Activated naive CD8-positive, alpha-beta T cell treated with anti-CD3 and anti-CD28 coated beads, Interleukin-2, amount 10 ng/mL, durations not matched to agents 7 days and 5 days (primary cell): ENCODE results near the gene POTEF. TPM values are rescaled to one million over a fixed set of nuclear protein-coding genes. Genes with fewer than 3 reads are reported as not detected.
A peak's percentile ranks its signal among the peaks of the same experiment; 100 is the strongest.
"Not testable (repeated sequence)": the region's sequence is repeated elsewhere in the genome, so short reads cannot be mapped to it uniquely, and the experiment has no call there.

ENCODE experiments used
- ATAC-seq: fragments of 150-1000 bp; cut with Tn5 transposase; one replicate; pipeline ENCODE4 v1.10.0; 2021; ENCODE audit warnings: low read depth, moderate library complexity
- POLR2A ChIA-PET: fragments of 350-600 bp; sonication (Branson Sonifier 250); formaldehyde crosslinking; loops from one replicate; lab custom pipeline; 2021; ENCODE audit warnings: antibody characterized with exemption; lab: Charles Lee
- DNase-seq: peaks from one replicate; pipeline ENCODE4 v3.0.0; 2021
- H3K27ac Mint-ChIP-seq: one replicate; pipeline ENCODE4 v1.8.0; 2022; ENCODE audit warnings: mild to moderate bottlenecking, mixed read lengths
- H3K27me3 Mint-ChIP-seq: one replicate; pipeline ENCODE4 v1.8.0; 2022; ENCODE audit warnings: mild to moderate bottlenecking, moderate library complexity, mixed read lengths
- H3K36me3 Mint-ChIP-seq: one replicate; pipeline ENCODE4 v1.8.0; 2021; ENCODE audit warnings: mild to moderate bottlenecking, mixed read lengths
- H3K4me1 Mint-ChIP-seq: one replicate; pipeline ENCODE4 v1.8.0; 2021; ENCODE audit warnings: mixed read lengths
- H3K4me3 Mint-ChIP-seq: one replicate; pipeline ENCODE4 v1.8.0; 2022; ENCODE audit warnings: mild to moderate bottlenecking, moderate library complexity, mixed read lengths
- H3K9me3 Mint-ChIP-seq: one replicate; pipeline ENCODE4 v1.8.0; 2021; ENCODE audit warnings: mixed read lengths
- total RNA-seq, 2 experiments: library from RNA; stranded (reverse); gene quantifications; one replicate each; pipeline ENCODE4 v1.2.3, GENCODE V29; 2021

POTEF gene
- not detected for total RNA-seq

- H3K27me3 Mint-ChIP-seq, H3K36me3 Mint-ChIP-seq, H3K4me1 Mint-ChIP-seq, H3K4me3 Mint-ChIP-seq, DNase-seq, H3K9me3 Mint-ChIP-seq, POLR2A ChIA-PET, ATAC-seq, H3K27ac Mint-ChIP-seq: not testable (repeated sequence)
Observed at GRCh38 chr2:130129120-130129829, at the start of gene POTEF. TSS of gene POTEF (minus strand) at chr2:130129222. CDS start at chr2:130120515, 8,707 bp downstream.

GRCh38 chr2:130174866-130175265 is 45.8 kb upstream of the POTEF start:
- ATAC-seq, DNase-seq, H3K4me1 Mint-ChIP-seq, H3K27ac Mint-ChIP-seq, H3K27me3 Mint-ChIP-seq, H3K9me3 Mint-ChIP-seq, POLR2A ChIA-PET, H3K4me3 Mint-ChIP-seq: not testable (repeated sequence)
- peaks cover 14% of the 10 kb centered on the region for H3K36me3 Mint-ChIP-seq

DNA sequence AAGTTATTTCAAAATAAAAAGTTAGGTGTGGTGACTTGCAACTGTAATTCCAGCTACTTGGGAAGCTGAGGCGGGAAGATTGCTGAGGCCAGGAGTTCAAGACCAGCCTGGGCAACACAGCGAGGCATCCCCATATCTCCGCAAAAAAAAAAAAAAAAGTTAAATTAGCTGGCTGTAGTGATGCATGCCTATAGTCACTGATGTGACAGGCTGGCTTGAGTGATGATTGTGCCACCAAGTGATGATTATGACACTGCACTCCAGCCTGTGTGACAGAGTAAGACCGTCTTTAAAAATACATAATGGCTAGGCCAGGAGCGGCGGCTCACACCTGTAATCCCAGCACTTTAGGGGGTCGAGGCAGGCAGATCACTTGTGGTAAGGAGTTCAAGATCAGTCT is 40.9 kb upstream of the POTEF start:
- peak overlapping the region; percentile 84 for H3K27ac Mint-ChIP-seq
- H3K27me3 Mint-ChIP-seq = no peaks in the 10 kb centered on the region
- peak overlapping the region; percentile 66 for H3K4me3 Mint-ChIP-seq
- no peak for DNase-seq
- H3K36me3 Mint-ChIP-seq = peaks cover 18% of the 10 kb centered on the region
- POLR2A ChIA-PET = interaction anchor here (1.2 to 3.5 kb wide), 2 partner anchors 11 to 12 kb away, joined by 4 to 26 read pairs; partner anchors contain the start of genes MZT2B and SMPD4
- H3K9me3 Mint-ChIP-seq = no peaks in the 10 kb centered on the region
- no peak for ATAC-seq
- peaks cover 17% of the 10 kb centered on the region for H3K4me1 Mint-ChIP-seq

- peak; percentile 99 for ATAC-seq
- peaks cover 20% of the 10 kb centered on the region for H3K36me3 Mint-ChIP-seq
- not testable (repeated sequence) for H3K27me3 Mint-ChIP-seq, DNase-seq, H3K9me3 Mint-ChIP-seq
- POLR2A ChIA-PET = interaction anchor here (0.6 to 3.5 kb wide), 3 partner anchors 11 to 177 kb away, joined by 4 to 26 read pairs (median 4); partner anchors contain the start of genes MZT2B and SMPD4
- H3K4me3 Mint-ChIP-seq = peak overlapping the region; percentile 66
- peak overlapping the region; percentile 84 for H3K27ac Mint-ChIP-seq
- H3K4me1 Mint-ChIP-seq = peaks cover 17% of the 10 kb centered on the region
Observed at GRCh38 chr2:130169163-130169562, 40.1 kb upstream of the POTEF start.

DNA sequence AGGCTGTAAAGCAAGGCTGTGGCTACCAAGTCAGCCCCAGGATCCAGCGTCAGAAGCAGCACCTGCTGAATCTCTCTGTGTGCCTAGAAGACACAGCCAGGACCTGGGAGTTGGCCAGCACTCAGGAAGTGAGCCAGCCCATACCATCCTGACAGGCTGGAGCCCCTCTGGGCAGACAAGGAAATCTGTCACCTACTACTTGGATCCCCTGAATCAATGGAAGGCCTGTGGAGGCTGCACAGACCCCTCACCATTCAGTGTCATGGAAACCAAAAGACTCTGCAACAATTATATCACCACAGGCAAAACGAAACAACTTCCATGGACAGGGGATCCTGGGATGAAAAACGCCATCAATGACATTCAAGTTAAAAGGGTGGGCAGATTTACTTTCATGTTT is 37.6 kb upstream of the POTEF start:
- Mint-ChIP-seq H3K36me3 (peaks cover 20% of the 10 kb centered on the region), H3K4me1 (peaks cover 17% of the 10 kb centered on the region), H3K27ac (peak overlapping the region; percentile 47)
- ATAC-seq, DNase-seq, H3K27me3 Mint-ChIP-seq, H3K4me3 Mint-ChIP-seq, H3K9me3 Mint-ChIP-seq, POLR2A ChIA-PET: not testable (repeated sequence)

DNA sequence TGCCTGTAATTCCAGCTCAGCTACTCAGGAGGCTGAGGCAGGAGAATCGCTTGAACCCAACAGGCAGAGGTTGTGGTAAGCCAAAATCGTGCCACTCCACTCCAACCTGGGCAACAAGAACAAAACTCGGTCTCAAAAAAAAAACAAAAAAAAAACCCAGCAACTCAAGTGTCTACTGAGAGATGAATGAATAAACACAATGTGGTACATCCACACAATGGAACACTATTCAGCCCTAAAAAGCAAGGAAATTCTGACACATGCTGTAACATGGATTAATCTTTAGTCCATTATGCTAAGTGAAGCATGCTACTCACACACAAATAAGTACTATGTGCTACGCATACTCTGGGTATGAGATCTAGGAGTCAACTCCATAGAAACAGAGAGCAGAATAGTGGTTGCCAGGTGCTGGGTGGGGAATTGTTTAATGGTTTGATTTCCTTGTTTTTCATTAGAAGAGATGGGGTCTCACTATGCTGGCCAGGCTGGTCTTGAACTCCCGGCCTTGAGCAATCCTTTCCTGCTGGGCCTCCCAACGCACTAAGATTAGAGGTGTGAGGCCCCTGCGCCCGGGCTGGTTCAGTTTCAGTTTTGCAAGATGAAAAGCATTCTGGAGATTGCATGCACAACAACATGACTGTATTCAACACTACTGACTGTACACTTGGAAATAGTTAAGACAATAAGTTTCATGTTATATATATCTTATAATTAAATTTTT is 36.4 kb upstream of the POTEF start:
- Mint-ChIP-seq H3K9me3 (no peaks in the 10 kb centered on the region), H3K27me3 (no peaks in the 10 kb centered on the region), H3K4me3 (no peak overlapping the region), H3K27ac (no peak overlapping the region), H3K36me3 (peaks cover 20% of the 10 kb centered on the region), H3K4me1 (peaks cover 15% of the 10 kb centered on the region)
- POLR2A ChIA-PET = no interaction called here
- ATAC-seq (no peak), DNase-seq (no peak)

DNA sequence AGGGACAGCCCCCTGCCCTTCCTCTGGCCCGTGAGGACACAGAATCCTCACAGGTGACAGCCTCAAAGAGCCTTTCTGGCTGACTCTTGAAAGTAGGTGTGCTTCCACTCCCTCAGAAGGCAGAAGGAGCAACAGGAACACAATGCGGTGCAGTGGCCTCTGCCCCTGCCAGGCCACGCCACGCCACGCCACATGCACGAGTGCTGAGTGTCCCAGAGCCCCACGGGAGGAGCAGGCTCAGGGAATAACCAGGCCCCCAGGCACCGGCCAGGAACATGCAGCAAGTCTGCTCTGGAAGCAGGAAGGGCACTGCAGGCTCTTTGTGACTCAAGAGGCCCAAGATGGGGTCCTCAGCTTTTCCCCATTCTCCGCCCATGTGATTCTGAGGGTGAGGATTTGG is 33.9 kb upstream of the POTEF start:
- no peak for ATAC-seq
- POLR2A ChIA-PET = no interaction called here
- no peak overlapping the region for H3K27ac Mint-ChIP-seq

GRCh38 chr2:130162486-130162885 is 33.5 kb upstream of the POTEF start:
- ATAC-seq, POLR2A ChIA-PET, H3K4me3 Mint-ChIP-seq, H3K9me3 Mint-ChIP-seq, H3K27ac Mint-ChIP-seq, DNase-seq, H3K27me3 Mint-ChIP-seq, H3K4me1 Mint-ChIP-seq: not testable (repeated sequence)
- peaks cover 13% of the 10 kb centered on the region for H3K36me3 Mint-ChIP-seq

More for the DNA sequence above, 33.9 kb upstream of the POTEF start:
- Mint-ChIP-seq H3K36me3 (peaks cover 16% of the 10 kb centered on the region), H3K9me3 (no peaks in the 10 kb centered on the region), H3K27me3 (no peaks in the 10 kb centered on the region), H3K4me3 (no peak overlapping the region), H3K4me1 (peaks cover 8% of the 10 kb centered on the region)
- no peak for DNase-seq

GRCh38 chr2:130160838-130161705 is 32.0 kb upstream of the POTEF start:
- H3K4me3 Mint-ChIP-seq, H3K9me3 Mint-ChIP-seq, H3K36me3 Mint-ChIP-seq, POLR2A ChIA-PET, H3K27me3 Mint-ChIP-seq, DNase-seq, H3K4me1 Mint-ChIP-seq, H3K27ac Mint-ChIP-seq, ATAC-seq: not testable (repeated sequence)

DNA sequence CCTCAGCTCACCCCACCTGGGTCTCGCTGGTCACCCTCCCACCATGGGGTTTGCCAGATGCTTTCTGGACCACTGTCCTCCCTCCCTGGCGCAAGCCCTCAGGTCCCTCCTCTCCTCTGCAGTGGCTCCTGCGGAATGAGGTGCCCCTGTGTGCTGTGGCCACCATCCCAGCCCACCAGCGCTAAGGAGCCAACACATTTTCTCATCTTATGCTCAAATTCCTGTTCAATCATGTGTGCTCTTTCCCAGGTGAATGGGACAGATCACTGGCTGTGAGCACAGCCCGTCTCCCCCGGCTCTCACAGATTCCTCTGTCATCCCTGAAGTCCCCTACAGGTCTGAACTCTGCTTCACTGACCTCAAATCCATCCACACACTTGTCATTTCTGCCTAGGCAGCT is 31.1 kb upstream of the POTEF start:
- ATAC-seq = no peak
- no peaks in the 10 kb centered on the region for H3K9me3 Mint-ChIP-seq
- POLR2A ChIA-PET = no interaction called here
- H3K36me3 Mint-ChIP-seq = peaks cover 7% of the 10 kb centered on the region
- no peak for DNase-seq
- peaks cover 7% of the 10 kb centered on the region for H3K4me1 Mint-ChIP-seq
- H3K27me3 Mint-ChIP-seq = no peaks in the 10 kb centered on the region
- peak overlapping the region; percentile 79 for H3K27ac Mint-ChIP-seq
- no peak overlapping the region for H3K4me3 Mint-ChIP-seq

DNA sequence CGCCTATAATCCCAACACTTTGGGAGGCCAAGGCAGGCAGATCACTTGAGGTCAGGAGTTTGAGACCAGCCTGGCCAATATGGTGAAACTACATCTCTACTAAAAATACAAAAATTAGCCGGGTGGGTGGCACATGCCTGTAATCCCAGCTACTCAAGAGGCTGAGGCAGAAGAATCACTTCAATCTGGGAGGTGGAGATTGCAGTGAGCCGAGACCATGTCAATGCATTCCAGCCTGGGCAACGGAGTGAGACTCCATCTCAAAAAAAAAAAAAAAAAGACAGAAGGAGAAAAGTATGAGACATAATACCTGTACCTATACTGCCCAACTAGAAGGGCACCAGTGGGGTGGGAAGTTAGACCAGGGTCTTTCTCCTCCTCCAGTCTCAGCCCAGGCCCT is 30.4 kb upstream of the POTEF start:
- ATAC-seq, POLR2A ChIA-PET: not testable (repeated sequence)

DNA sequence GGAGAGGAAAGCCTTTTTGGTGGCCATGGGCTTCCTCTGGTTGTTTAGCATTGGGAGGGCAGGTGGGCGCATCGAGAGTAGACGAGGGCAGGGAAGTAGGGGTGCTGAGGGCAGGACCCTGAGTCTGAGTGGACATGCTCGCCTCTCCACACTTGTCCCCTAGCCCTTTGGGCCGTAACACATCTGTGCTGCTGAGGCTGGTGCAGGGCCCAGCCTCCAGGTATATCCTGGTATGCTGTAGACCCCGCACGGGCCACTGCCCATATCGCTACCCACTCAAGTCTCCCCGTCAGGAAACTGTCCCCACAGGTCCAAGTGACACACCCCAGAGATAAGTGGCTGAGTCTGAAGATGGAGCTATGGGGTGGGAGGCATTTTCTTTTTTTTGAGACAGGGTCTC is 29.6 kb upstream of the POTEF start:
- no peak overlapping the region for H3K4me3 Mint-ChIP-seq
- no peaks in the 10 kb centered on the region for H3K9me3 Mint-ChIP-seq
- peak overlapping the region; percentile 30 for H3K27ac Mint-ChIP-seq
- no peaks in the 10 kb centered on the region for H3K27me3 Mint-ChIP-seq
- POLR2A ChIA-PET = no interaction called here
- H3K36me3 Mint-ChIP-seq = peaks cover 6% of the 10 kb centered on the region
- no peak for ATAC-seq
- DNase-seq = no peak
- peaks cover 7% of the 10 kb centered on the region for H3K4me1 Mint-ChIP-seq

More for the DNA sequence above, 30.4 kb upstream of the POTEF start:
- H3K9me3 Mint-ChIP-seq, H3K4me3 Mint-ChIP-seq, H3K4me1 Mint-ChIP-seq, H3K27ac Mint-ChIP-seq, H3K27me3 Mint-ChIP-seq, DNase-seq, H3K36me3 Mint-ChIP-seq: not testable (repeated sequence)
